Spleen (tissue), 11 donors: ENCODE data around the gene CSMD2. TPM values are rescaled to one million over a fixed set of nuclear protein-coding genes. Genes with fewer than 3 reads are reported as not detected.

ENCODE experiments used
- DNase-seq: peaks from one replicate; pipeline ENCODE4 v3.0.0-alpha.2; 2020
- H3K27ac ChIP-seq, 8 donors: fragments of 200-600 bp; sonication (generic) in 7 of 8; 1 replicate in 4 of 8; 2 replicates in 4 of 8; pipeline versions ENCODE4 v1.5.0 to v1.8.0; 2016 to 2021; ENCODE audit warnings: inconsistent platforms in 4 of 8, mild to moderate bottlenecking in 4 of 8, moderate library complexity in 1 of 8
- H3K27me3 ChIP-seq, 7 donors: fragments of 200-600 bp; sonication (generic) in 6 of 7; replicated peaks in 1 of 7; 1 replicate in 4 of 7; 2 replicates in 3 of 7; pipeline versions ENCODE4 v1.5.0 to v1.8.0; 2016 to 2021; ENCODE audit warnings: inconsistent platforms in 3 of 7, mild to moderate bottlenecking in 1 of 7
- H3K36me3 ChIP-seq, 6 donors: fragments of 200-600 bp; sonication (generic) in 5 of 6; 1 replicate in 4 of 6; 2 replicates in 2 of 6; pipeline versions ENCODE4 v1.5.0 to v1.8.0; 2016 to 2021; ENCODE audit warnings: inconsistent platforms in 2 of 6
- H3K4me1 ChIP-seq, 6 donors: fragments of 200-600 bp; sonication (generic) in 5 of 6; 1 replicate in 3 of 6; 2 replicates in 3 of 6; pipeline versions ENCODE4 v1.5.0 to v1.8.0; 2016 to 2021; ENCODE audit warnings: inconsistent platforms in 3 of 6
- H3K4me3 ChIP-seq, 8 donors: fragments of 200-600 bp; sonication (generic) in 7 of 8; 1 replicate in 4 of 8; 2 replicates in 4 of 8; pipeline versions ENCODE4 v1.5.0 to v1.8.0; 2016 to 2021; ENCODE audit warnings: inconsistent platforms in 4 of 8, mild to moderate bottlenecking in 4 of 8, moderate library complexity in 2 of 8
- H3K9me3 ChIP-seq, 8 donors: fragments of 200-600 bp; sonication (generic) in 7 of 8; 1 replicate in 4 of 8; 2 replicates in 4 of 8; pipeline versions ENCODE4 v1.5.0 to v1.8.0; 2016 to 2021; ENCODE audit warnings: inconsistent platforms in 4 of 8
- CTCF ChIP-seq, 11 experiments: fragments of 200-600 bp in 7 of 11; fragments of 450-650 bp in 4 of 11; sonication (generic) in 4 of 11; IDR thresholded peaks in 8 of 11; conservative IDR thresholded peaks in 3 of 11; 1 replicate in 7 of 11; 2 replicates in 4 of 11; pipeline versions ENCODE4 v1.4.0 to v1.8.0; 2016 to 2021; ENCODE audit warnings: antibody characterized with exemption in 11 of 11, inconsistent platforms in 4 of 11, mild to moderate bottlenecking in 1 of 11
- POLR2A ChIP-seq, 3 donors: fragments of 450-650 bp; IDR thresholded peaks; one replicate each; pipeline ENCODE4 v1.5.1; 2017; ENCODE audit warnings: antibody characterized with exemption in 3 of 3, mild to moderate bottlenecking in 1 of 3
- POLR2AphosphoS5 ChIP-seq, 3 donors: sonication (generic); formaldehyde crosslinking; IDR thresholded peaks; one replicate each; pipeline ENCODE4 v1.5.1; 2017; ENCODE audit warnings: antibody characterized with exemption in 3 of 3
- WGBS, 5 donors: extraction: QIAGEN DNeasy Blood & Tissue Kit in 3 of 5; methylation state at CpG; one replicate each; pipeline versions ENCODE4 v1.1.5 to v1.1.7; 2013 to 2018; 5-methylcytosine and 5-hydroxymethylcytosine counted together
- intact Hi-C: fragments of 100-400 bp; cut with DNase I; formaldehyde crosslinking; loops from one replicate; pipeline ENCODE4 v1.15.0; 2023; ENCODE audit warnings: low total_unique reads
- polyA plus RNA-seq, 3 donors: library from polyadenylated mRNA; stranded (reverse); fragments of 200-250 nt; gene quantifications; one replicate each; pipeline ENCODE4 v1.2.1, GENCODE V29; 2013
- total RNA-seq, 7 donors: library from RNA; depleted of rRNA in 3 of 7; stranded (reverse); fragments of >200 nt in 3 of 7; fragmentation: NEBNext Ultra II Directional in 4 of 7; extraction: Animal tissue kit (Norgen Biotek cat#: 25700) in 4 of 7; gene quantifications; one replicate each; pipeline versions ENCODE4 v1.1.0 to v1.2.1, GENCODE V29; 2016 to 2021
- donor health status: healthy with polysubstance abuse.
- donor health status: DM: no; HTN: no; CAD: no; lungs with moderate emphysema.
- donor health status: DM: no; HTN: no; CAD: no.
- donor health status: Bipolar disorder and iron deficiency.
- donor health status: healthy.
- donor health status: DM: no; HTN: no; CAD: no.
- donor health status: DM: yes; HTN: yes; CAD: no.

Gene CSMD2
- total and polyA plus RNA-seq, 10 donors: 0.12 to 2.7 (median 0.96) TPM

DNA sequence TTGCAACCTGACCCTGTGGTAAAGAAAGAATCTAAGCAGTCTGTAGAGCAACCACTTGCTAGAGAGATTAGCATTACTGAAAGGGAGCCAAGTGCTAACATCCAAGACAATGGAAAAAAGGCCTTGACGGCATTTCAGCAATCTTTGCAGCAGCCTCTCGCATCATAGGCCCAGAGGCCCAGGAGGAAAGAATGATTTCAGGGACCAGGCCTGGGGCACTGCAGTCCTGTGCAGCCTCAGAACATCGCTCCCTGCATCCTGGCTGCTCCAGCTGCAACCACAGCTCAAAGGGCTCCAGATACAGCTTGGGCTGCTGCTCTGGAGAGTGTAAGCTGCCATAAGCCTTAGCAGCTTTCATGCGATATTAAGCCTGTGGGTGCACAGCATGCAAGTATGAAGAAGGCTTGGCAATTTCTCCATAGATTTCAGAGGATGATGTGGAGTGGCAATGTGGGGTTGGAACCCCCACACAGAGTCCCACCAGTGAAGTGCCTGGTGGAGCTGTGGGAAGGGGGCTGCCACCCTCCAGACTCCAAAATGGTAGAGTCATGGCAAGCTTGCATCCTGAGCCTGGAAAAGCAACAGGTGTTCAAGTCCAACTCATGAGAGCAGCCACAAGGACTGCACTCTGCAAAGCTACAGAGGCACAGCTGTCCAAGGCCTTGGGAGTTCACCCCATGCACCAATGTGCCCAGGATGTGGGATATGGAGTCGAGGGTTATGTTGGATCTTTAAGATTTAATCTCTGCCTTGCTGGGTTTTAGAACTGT is 411.8 kb downstream of the CSMD2 start:
- Histone ChIP-seq H3K9me3 (peaks cover 0 to 24% (median 13%) of the 10 kb centered on the region in 8 donors), H3K36me3 (no peaks in the 10 kb centered on the region), H3K4me1 (no peaks in the 10 kb centered on the region), H3K27ac (no peak overlapping the region), H3K4me3 (no peak overlapping the region), H3K27me3 (no peaks in the 10 kb centered on the region)
- WGBS, 5 donors: 74 to 86% (median 76%) methylated on average over 5 of the region's 5 CpGs
- DNase-seq: no peak
- TF ChIP-seq CTCF (IDR thresholded peaks at IDR 0.05 in 8 of 11, conservative IDR thresholded peaks at IDR 0.05 in 3 of 11) (no peak), POLR2AphosphoS5 (IDR thresholded peaks at IDR 0.05) (no peak), POLR2A (IDR thresholded peaks at IDR 0.05) (no peak)
- intact Hi-C loops: no loop called here

DNA sequence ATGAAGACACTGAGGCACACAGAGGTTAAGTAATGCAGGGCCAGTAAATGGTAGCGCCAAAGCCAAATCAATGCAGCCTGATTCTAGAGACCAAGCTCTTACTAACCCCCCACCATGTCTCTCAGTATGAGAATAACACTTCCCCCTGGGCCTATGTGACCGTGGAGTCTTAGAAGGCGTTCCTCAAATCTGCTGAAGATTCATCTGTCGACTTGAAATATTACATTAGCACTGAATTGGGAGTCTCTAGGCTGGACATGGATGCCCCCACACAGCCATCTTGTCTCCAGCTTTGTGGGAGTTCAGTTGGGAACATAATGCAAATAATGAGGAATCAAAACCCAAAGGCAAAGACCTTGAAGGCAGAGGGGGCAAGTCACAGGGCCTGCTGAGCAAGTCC is 419.1 kb downstream of the CSMD2 start:
- intact Hi-C loops: no loop called here
- peaks cover 0 to 15% (median 0%) of the 10 kb centered on the region in 7 donors for H3K27me3 ChIP-seq
- no peaks in the 10 kb centered on the region for H3K36me3 ChIP-seq
- no peak for TF ChIP-seq CTCF (IDR thresholded peaks at IDR 0.05 in 8 of 11, conservative IDR thresholded peaks at IDR 0.05 in 3 of 11)
- TF ChIP-seq POLR2AphosphoS5 (IDR thresholded peaks at IDR 0.05): no peak
- no peak for TF ChIP-seq POLR2A (IDR thresholded peaks at IDR 0.05)
- WGBS, 5 donors: 75 to 90% (median 80%) methylated on average over 4 of the region's 4 CpGs
- no peak for DNase-seq
- no peak overlapping the region for H3K27ac ChIP-seq
- H3K9me3 ChIP-seq: no peaks in the 10 kb centered on the region
- no peaks in the 10 kb centered on the region for H3K4me1 ChIP-seq
- no peak overlapping the region for H3K4me3 ChIP-seq

DNA sequence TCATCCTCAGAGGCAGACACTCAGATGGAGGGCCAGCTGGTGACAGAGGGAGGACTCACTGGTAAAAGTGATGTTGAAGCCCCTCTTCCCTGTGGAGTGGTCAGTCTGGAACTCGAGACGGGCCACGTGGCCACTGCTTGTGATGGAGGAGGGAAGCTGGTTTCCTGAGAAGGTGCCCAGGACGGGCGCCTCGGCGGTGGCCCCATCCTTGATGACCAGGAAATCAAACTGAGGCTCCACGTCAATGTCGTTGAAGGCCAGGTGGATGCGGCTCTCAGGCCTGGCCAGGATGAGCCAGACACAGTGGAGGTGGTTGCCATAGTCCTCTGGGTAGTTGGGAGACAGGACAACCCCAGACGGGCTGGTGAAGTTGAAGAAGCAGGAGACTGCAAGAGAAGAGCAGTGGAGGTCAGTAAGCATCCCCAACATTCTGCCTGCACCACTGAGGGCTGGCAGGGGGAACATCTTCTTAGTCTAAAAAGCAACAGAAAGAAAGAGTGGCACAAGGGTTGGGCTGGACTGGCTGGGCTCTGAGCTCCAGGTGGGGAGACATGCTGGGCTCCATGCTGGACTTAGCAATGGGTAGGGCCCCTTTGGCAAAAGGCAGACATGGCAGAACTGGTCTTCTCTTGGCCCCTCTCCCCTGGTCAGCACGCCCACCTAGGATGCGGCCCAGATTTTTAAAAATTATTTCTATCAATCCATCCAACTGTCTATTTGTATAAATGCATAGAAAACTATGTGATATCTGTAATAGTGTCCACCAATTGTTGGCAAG is 421.6 kb downstream of the CSMD2 start:
- WGBS, 5 donors: 84 to 94% (median 90%) methylated on average over 9 to 13 of the region's 13 CpGs
- TF ChIP-seq CTCF (IDR thresholded peaks at IDR 0.05 in 8 of 11, conservative IDR thresholded peaks at IDR 0.05 in 3 of 11) (no peak), POLR2AphosphoS5 (IDR thresholded peaks at IDR 0.05) (no peak), POLR2A (IDR thresholded peaks at IDR 0.05) (no peak)
- no peak overlapping the region for H3K4me3 ChIP-seq
- H3K36me3 ChIP-seq: no peaks in the 10 kb centered on the region
- peaks cover 0 to 24% (median 0%) of the 10 kb centered on the region in 7 donors for H3K27me3 ChIP-seq
- H3K27ac ChIP-seq: no peak overlapping the region
- H3K9me3 ChIP-seq: no peaks in the 10 kb centered on the region
- H3K4me1 ChIP-seq: no peaks in the 10 kb centered on the region
- intact Hi-C loops: no loop called here
- DNase-seq: no peak

DNA sequence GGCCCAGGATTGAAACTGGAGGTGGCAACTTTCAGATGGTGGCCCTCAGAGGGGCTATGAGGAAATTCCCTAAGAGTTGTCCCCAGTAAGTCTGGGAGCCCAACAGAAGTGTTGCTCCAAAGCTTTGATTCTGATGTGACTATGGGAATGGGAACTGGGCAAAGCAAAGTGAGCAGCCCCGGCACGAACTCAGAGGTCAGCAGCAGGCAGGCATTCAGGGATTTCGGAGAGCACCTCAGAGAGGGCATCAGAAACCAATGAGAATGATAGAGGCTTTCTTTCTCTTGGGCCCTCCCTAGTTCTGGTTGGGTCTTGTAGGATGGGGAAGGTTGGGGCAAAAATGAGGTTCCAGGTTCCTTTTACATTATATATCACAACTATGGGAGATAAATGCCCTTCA is 422.4 kb downstream of the CSMD2 start:
- DNase-seq: no peak
- intact Hi-C loops: no loop called here
- H3K4me1 ChIP-seq: no peaks in the 10 kb centered on the region
- H3K4me3 ChIP-seq: no peak overlapping the region
- peaks cover 0 to 30% (median 0%) of the 10 kb centered on the region in 7 donors for H3K27me3 ChIP-seq
- 86 to 100% (median 95%) methylated on average over 3 of the region's 3 CpGs for WGBS, 5 donors
- TF ChIP-seq POLR2A (IDR thresholded peaks at IDR 0.05) (no peak), POLR2AphosphoS5 (IDR thresholded peaks at IDR 0.05) (no peak), CTCF (IDR thresholded peaks at IDR 0.05 in 8 of 11, conservative IDR thresholded peaks at IDR 0.05 in 3 of 11) (no peak)
- H3K27ac ChIP-seq: no peak overlapping the region
- H3K36me3 ChIP-seq: no peaks in the 10 kb centered on the region
- no peaks in the 10 kb centered on the region for H3K9me3 ChIP-seq
